Vagina (tissue), 2 donors: Measurements from ENCODE around the gene SEC16A.

Experiments
- POLR2A ChIP-seq, 2 donors: fragments of 450-650 bp; IDR thresholded peaks; one replicate each; pipeline ENCODE4 v1.6.1; 2017; ENCODE audit warnings: antibody characterized with exemption in 2 of 2, mild to moderate bottlenecking in 2 of 2, moderate library complexity in 2 of 2
- POLR2AphosphoS5 ChIP-seq, 2 donors: sonication (generic); formaldehyde crosslinking; IDR thresholded peaks; one replicate each; pipeline ENCODE4 v1.9.0; 2017; ENCODE audit warnings: antibody characterized with exemption in 2 of 2, mild to moderate bottlenecking in 2 of 2, low read depth in 1 of 2; ENCODE audit not compliant: insufficient read depth in 1 of 2

DNA sequence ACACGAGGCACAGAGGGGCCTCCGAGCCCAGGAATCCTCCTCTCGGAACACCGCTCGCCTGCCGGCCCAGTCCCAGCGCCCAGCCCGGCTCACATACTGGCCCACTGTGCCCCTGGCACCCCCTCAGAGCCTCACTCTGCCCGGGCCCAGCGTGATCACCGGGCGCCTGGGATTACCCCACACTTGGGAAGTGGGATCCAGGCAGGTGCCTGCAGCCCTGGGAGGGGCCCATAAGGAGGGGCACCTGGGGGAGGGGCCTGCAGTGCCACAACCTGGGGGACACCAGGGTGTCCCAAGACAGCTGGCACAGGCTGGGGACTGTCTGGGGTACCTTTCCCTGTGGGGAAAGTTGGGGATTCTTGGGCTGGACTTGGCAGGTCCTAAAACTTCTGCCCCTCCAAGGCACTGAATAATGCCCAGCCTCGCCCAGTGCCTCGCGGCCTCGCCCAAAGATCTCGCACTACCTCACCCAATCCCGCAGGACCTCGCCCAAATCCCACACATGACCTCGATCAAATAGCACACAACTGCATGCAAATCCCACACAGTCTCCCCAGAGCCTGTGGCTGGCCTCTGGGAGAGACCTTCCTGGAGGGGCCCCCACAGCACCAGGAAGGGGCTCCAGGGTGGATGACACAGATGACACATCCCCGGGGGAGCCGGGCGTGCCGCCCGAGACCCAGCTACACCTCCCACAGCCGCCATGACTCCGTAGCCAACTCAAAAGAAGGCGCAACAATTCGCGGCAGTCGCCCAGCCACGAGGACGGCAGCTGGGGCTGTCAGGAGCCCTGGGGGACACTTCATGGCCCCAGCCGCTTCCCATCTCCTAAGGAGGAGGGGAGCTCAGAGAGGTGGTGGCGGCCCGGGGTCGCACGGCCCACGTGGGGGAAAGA lies 49.3 kb upstream of the SEC16A start:
- TF ChIP-seq POLR2AphosphoS5 (IDR thresholded peaks at IDR 0.05; ENCODE audit: insufficient read depth in 1 of 2, low read depth in 1 of 2): no peak
- TF ChIP-seq POLR2A (IDR thresholded peaks at IDR 0.05): no peak
